Common myeloid progenitor, CD34-positive (primary cell): ENCODE data around the gene TPK1. TPM values are rescaled to one million over a fixed set of nuclear protein-coding genes. Genes with fewer than 3 reads are reported as not detected.
A peak's percentile ranks its signal among the peaks of the same experiment; 100 is the strongest.

Experiments used
- CTCF ChIA-PET: fragments of 350-600 bp; sonication (Branson Sonifier 250); formaldehyde crosslinking; loops from one replicate; lab custom pipeline; 2021; ENCODE audit warnings: antibody characterized with exemption; lab: Charles Lee
- POLR2A ChIA-PET: fragments of 350-600 bp; sonication (Branson Sonifier 250); formaldehyde crosslinking; loops from one replicate; lab custom pipeline; 2021; ENCODE audit warnings: antibody characterized with exemption; lab: Charles Lee
- DNase-seq, 3 donors: peaks; one replicate each; pipeline versions ENCODE4 v3.0.0 to v3.0.0-alpha.2; 2013
- H3K27ac ChIP-seq, 2 experiments: 1 replicate in 1 of 2; 2 replicates in 1 of 2; pipeline ENCODE4 v1.7.0; 2013; ENCODE audit warnings: inconsistent platforms in 2 of 2, low read length in 2 of 2, mild to moderate bottlenecking in 2 of 2, low read depth in 1 of 2, moderate library complexity in 1 of 2; ENCODE audit not compliant: severe bottlenecking in 2 of 2, insufficient read depth in 1 of 2, poor library complexity in 1 of 2
- H3K27me3 ChIP-seq, 5 experiments: replicated peaks in 2 of 5; 1 replicate in 3 of 5; 2 replicates in 2 of 5; pipeline versions ENCODE4 v1.6.1 to v1.7.0; 2013; ENCODE audit warnings: low read length in 4 of 5, mild to moderate bottlenecking in 2 of 5, moderate library complexity in 2 of 5, inconsistent platforms in 1 of 5; ENCODE audit not compliant: insufficient read depth in 5 of 5, control insufficient read depth in 4 of 5
- H3K36me3 ChIP-seq, 4 experiments: 1 replicate in 2 of 4; 2 replicates in 2 of 4; pipeline versions ENCODE4 v1.6.1 to v1.7.0; 2013; ENCODE audit warnings: low read length in 3 of 4, control low read depth in 1 of 4, mild to moderate bottlenecking in 1 of 4; ENCODE audit not compliant: control insufficient read depth in 4 of 4, insufficient read depth in 4 of 4
- H3K4me1 ChIP-seq, 4 experiments: 1 replicate in 3 of 4; 2 replicates in 1 of 4; pipeline versions ENCODE4 v1.6.1 to v1.7.1; 2013; ENCODE audit warnings: low read length in 3 of 4, mild to moderate bottlenecking in 3 of 4, control low read depth in 1 of 4, inconsistent platforms in 1 of 4, moderate library complexity in 1 of 4; ENCODE audit not compliant: control insufficient read depth in 4 of 4, insufficient read depth in 4 of 4; ENCODE audit errors: control extremely low read depth in 1 of 4
- H3K4me3 ChIP-seq, 7 experiments: 1 replicate in 4 of 7; 2 replicates in 3 of 7; pipeline versions ENCODE4 v1.5.1 to v1.7.0; 2013; ENCODE audit warnings: mild to moderate bottlenecking in 7 of 7, low read length in 6 of 7, moderate library complexity in 6 of 7, inconsistent platforms in 2 of 7, low read depth in 2 of 7, control low read depth in 1 of 7; ENCODE audit not compliant: insufficient read depth in 4 of 7, control insufficient read depth in 1 of 7; ENCODE audit errors: extremely low read depth in 1 of 7
- H3K9me3 ChIP-seq, 5 experiments: 1 replicate in 4 of 5; 2 replicates in 1 of 5; pipeline versions ENCODE4 v1.6.1 to v1.7.1; 2013; ENCODE audit warnings: low read length in 4 of 5, mild to moderate bottlenecking in 2 of 5, inconsistent platforms in 1 of 5, low read depth in 1 of 5, moderate library complexity in 1 of 5; ENCODE audit not compliant: control insufficient read depth in 4 of 5, insufficient read depth in 2 of 5; ENCODE audit errors: control extremely low read depth in 1 of 5
- WGBS: methylation state at CpG from one replicate; pipeline ENCODE4 v1.1.5; 2013; ENCODE audit not compliant: insufficient coverage; 5-methylcytosine and 5-hydroxymethylcytosine counted together
- polyA plus RNA-seq: library from polyadenylated mRNA; unstranded; fragments of 120-200 nt; gene quantifications from one replicate; pipeline ENCODE4 v1.2.1, GENCODE V29; 2013

TPK1 gene
- 10.1 TPM for polyA plus RNA-seq

DNA sequence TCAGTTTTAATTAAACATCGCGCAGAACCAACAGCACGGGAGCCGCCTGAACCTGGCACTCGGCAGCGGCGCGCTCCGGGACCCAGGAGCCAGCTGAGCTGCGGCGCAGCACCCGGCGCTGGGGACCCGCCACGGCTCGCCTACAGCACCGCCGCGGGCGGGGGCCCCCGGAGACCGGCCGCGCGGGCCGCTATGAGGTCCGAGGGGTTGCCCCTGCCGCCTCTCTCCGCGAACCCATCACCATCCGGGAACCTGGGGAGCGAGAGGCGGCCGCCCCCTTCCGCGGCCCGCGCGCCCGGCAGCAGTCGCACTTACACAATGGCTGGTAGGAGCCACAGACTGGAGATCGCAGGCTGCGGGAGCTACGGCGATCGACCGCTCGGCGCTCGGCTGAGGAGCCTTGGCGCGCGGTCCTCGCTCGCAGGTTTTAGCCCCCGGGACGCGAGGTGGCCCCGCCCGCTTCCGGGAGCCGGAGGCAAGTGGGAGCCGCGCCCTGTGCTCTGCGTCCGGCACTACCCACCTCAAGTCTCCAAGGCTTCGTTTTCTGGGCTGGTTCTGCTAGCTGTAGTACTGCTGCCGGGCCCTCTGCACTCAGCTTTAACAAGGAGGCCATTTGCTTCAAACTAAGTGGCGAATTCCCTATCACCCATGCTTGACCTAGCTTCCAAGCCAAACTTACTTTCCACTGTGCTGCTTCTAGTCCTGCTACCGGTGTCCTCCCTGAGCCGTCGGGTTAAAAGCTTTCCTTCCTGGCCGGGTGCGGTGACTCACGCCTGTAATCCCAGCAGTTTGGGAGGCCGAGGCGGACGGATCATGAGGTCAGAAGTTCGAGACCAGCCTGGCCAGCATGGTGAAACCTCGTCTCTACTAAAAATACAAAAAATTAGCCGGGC, at the start of gene TPK1:
TPK1 (minus strand) TSS at position 402 of the 893 bp plus-strand sequence. CDS start 451 bp downstream, outside the sequence.
- POLR2A ChIA-PET = interaction anchor here (0.6 to 2.1 kb wide), 7 partner anchors 10 to 98 kb away, joined by 3 to 9 read pairs (median 5); no protein-coding TSS in a partner anchor
- Histone ChIP-seq H3K9me3 (peaks cover 0 to 1% (median 0%) of the 10 kb centered on the region in 5 experiments), H3K4me1 (peaks cover 6 to 20% (median 15%) of the 10 kb centered on the region in 4 experiments), H3K27me3 (no peaks in the 10 kb centered on the region), H3K36me3 (peaks cover 0 to under 1% (median 0%) of the 10 kb centered on the region in 4 experiments), H3K4me3 (peak within 1 kb of the TSS; percentile 74 to 99 (median 87)), H3K27ac (peak within 1 kb of the TSS; percentile 74 to 89)
- 9% methylated on average over 62 of the region's 81 CpGs for WGBS
- CTCF ChIA-PET = interaction anchor here (0.8 to 4.0 kb wide), 14 partner anchors 10 to 100 kb away, joined by 3 to 14 read pairs (median 4); no protein-coding TSS in a partner anchor
- DNase-seq = peak; percentile 95 to 98 (median 97)

DNA sequence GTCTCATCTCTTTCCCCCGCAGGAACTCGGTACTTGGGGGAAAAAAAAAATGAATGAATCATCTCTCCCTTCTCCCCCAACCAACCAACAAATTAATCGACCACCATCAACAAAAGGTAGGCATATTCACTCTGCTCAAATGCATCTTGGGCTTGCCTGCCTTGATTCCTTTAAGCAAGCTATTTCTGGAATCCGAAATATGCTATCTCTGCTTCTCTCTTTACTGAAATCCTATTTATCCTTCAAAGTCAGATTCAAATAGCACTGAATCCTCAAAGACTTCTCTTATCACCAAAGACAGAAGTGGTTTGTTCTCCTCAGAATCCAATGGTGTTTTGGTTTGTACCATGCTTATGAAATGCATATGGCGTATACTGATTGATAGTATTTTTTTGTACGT, 49.6 kb upstream of the TPK1 start:
- no peak overlapping the region for H3K27ac ChIP-seq
- H3K36me3 ChIP-seq = no peaks in the 10 kb centered on the region
- POLR2A ChIA-PET = no interaction called here
- no peaks in the 10 kb centered on the region for H3K4me1 ChIP-seq
- no peaks in the 10 kb centered on the region for H3K27me3 ChIP-seq
- DNase-seq = no peak
- no peaks in the 10 kb centered on the region for H3K9me3 ChIP-seq
- CTCF ChIA-PET = no interaction called here
- no peak overlapping the region for H3K4me3 ChIP-seq
- 85% methylated on average over 3 of the region's 6 CpGs for WGBS

- Histone ChIP-seq H3K27ac (no peak overlapping the region), H3K9me3 (no peaks in the 10 kb centered on the region), H3K36me3 (no peaks in the 10 kb centered on the region), H3K27me3 (no peaks in the 10 kb centered on the region), H3K4me3 (no peak overlapping the region), H3K4me1 (no peaks in the 10 kb centered on the region)
- ChIA-PET POLR2A (no interaction called here), CTCF (no interaction called here)
- WGBS = no CpG with 5 or more reads among the region's 2 CpGs
- DNase-seq = no peak
Measured at GRCh38 chr7:144884896-144885295, 49.0 kb upstream of the TPK1 start.

- ChIA-PET CTCF (no interaction called here), POLR2A (no interaction called here)
- Histone ChIP-seq H3K36me3 (no peaks in the 10 kb centered on the region), H3K9me3 (no peaks in the 10 kb centered on the region), H3K27me3 (no peaks in the 10 kb centered on the region), H3K4me1 (no peaks in the 10 kb centered on the region), H3K27ac (no peak overlapping the region), H3K4me3 (no peak overlapping the region)
- 94% methylated on average over 6 of the region's 13 CpGs for WGBS
- DNase-seq = no peak
Measured at GRCh38 chr7:144873316-144873845, 37.5 kb upstream of the TPK1 start.

- CTCF ChIA-PET = interaction anchor here (0.6 to 1.2 kb wide), 3 partner anchors 14 to 1220 kb away, joined by 3 to 4 read pairs (median 3); no protein-coding TSS in a partner anchor
- WGBS = over 99% methylated on average over 7 of the region's 8 CpGs
Measured at GRCh38 chr7:144869082-144869481, 33.2 kb upstream of the TPK1 start.

DNA sequence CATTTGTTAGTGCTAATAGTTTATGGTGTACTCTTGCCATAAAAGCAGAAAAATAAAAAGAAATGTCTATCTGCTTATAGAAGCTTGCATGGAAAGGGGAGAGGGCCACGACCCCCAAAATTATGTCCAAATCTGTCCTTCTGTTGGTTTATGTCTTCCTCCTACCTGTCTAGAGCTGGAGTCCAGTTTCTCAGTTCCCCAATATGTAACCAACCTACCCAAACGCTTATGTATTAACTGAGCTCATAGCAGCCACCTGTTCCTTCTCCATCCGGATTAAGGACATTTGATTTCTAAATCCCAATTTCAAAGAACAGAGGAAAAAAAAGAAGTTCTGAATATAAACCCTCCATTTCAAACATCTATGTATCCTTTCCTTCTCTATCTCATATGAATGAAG, 30.3 kb upstream of the TPK1 start:
- ChIA-PET POLR2A (no interaction called here), CTCF (no interaction called here)
- H3K4me1 ChIP-seq = no peaks in the 10 kb centered on the region
- no peaks in the 10 kb centered on the region for H3K27me3 ChIP-seq
- H3K4me3 ChIP-seq = no peak overlapping the region
- 100% methylated on average over 2 of the region's 3 CpGs for WGBS
- H3K9me3 ChIP-seq = no peaks in the 10 kb centered on the region
- no peaks in the 10 kb centered on the region for H3K36me3 ChIP-seq
- H3K27ac ChIP-seq = no peak overlapping the region
- no peak for DNase-seq

More at GRCh38 chr7:144869082-144869481, 33.2 kb upstream of the TPK1 start:
- DNase-seq = no peak
- Histone ChIP-seq H3K4me3 (no peak overlapping the region), H3K36me3 (no peaks in the 10 kb centered on the region), H3K4me1 (no peaks in the 10 kb centered on the region), H3K9me3 (no peaks in the 10 kb centered on the region), H3K27me3 (no peaks in the 10 kb centered on the region), H3K27ac (no peak overlapping the region)
- POLR2A ChIA-PET = interaction anchor here (0.6 kb wide), 1 partner anchor 19 kb away, joined by 3 read pairs; no protein-coding TSS in a partner anchor

GRCh38 chr7:144863320-144863647, 27.4 kb upstream of the TPK1 start:
- Histone ChIP-seq H3K4me3 (no peak overlapping the region), H3K27ac (no peak overlapping the region), H3K9me3 (no peaks in the 10 kb centered on the region), H3K4me1 (no peaks in the 10 kb centered on the region), H3K27me3 (no peaks in the 10 kb centered on the region), H3K36me3 (no peaks in the 10 kb centered on the region)
- ChIA-PET POLR2A (no interaction called here), CTCF (no interaction called here)
- no peak for DNase-seq
- WGBS = 100% methylated on average over 3 of the region's 5 CpGs
